GM23338 (cell line): ENCODE measurements around the gene H2AZ2. TPM values are rescaled to one million over a fixed set of nuclear protein-coding genes. Genes with fewer than 3 reads are reported as not detected.

Experiments
- ATAC-seq: fragments of 200-7000 bp; cut with Tn5 transposase; 3 replicates; pipeline ENCODE4 v1.9.1; 2020
- DNase-seq: peaks from one replicate; pipeline ENCODE4 v3.0.0-alpha.2; 2015; ENCODE audit warnings: low spot score
- H2AFZ ChIP-seq: fragments of 200-600 bp; sonication (generic); 2 replicates; pipeline ENCODE4 v1.8.0; 2016; ENCODE audit warnings: antibody characterized with exemption, mild to moderate bottlenecking, moderate library complexity
- H3F3A ChIP-seq: fragments of 200-600 bp; sonication (generic); replicated peaks from 2 replicates; pipeline ENCODE4 v1.8.0; 2017; ENCODE audit warnings: antibody characterized with exemption, mixed run types, low read depth
- H3K27ac ChIP-seq: fragments of 200-600 bp; sonication (generic); 2 replicates; pipeline ENCODE4 v1.6.1; 2016; ENCODE audit warnings: low read depth
- H3K27me3 ChIP-seq: fragments of 200-600 bp; sonication (generic); 2 replicates; pipeline ENCODE4 v1.8.0; 2016; ENCODE audit warnings: mild to moderate bottlenecking, mixed run types, moderate library complexity; ENCODE audit not compliant: insufficient read depth
- H3K36me3 ChIP-seq: fragments of 200-600 bp; sonication (generic); 2 replicates; pipeline ENCODE4 v1.8.0; 2016; ENCODE audit warnings: mild to moderate bottlenecking; ENCODE audit not compliant: insufficient read depth
- H3K4me1 ChIP-seq: fragments of 200-600 bp; sonication (generic); 2 replicates; pipeline ENCODE4 v1.8.0; 2016; ENCODE audit warnings: mild to moderate bottlenecking, moderate library complexity; ENCODE audit not compliant: insufficient read depth
- H3K4me2 ChIP-seq: fragments of 200-600 bp; sonication (generic); 2 replicates; pipeline ENCODE4 v1.7.1; 2017; ENCODE audit warnings: mixed run types
- H3K4me3 ChIP-seq: fragments of 200-600 bp; sonication (generic); 2 replicates; pipeline ENCODE4 v1.6.1; 2016; ENCODE audit warnings: mixed run types
- H3K79me2 ChIP-seq: fragments of 200-600 bp; sonication (generic); replicated peaks from 2 replicates; pipeline ENCODE4 v1.8.0; 2017; ENCODE audit warnings: mild to moderate bottlenecking; ENCODE audit not compliant: insufficient read depth
- H3K9me2 ChIP-seq: fragments of 200-600 bp; sonication (generic); 2 replicates; pipeline ENCODE4 v1.8.0; 2017; ENCODE audit not compliant: insufficient read depth
- H4K20me1 ChIP-seq: fragments of 200-600 bp; sonication (generic); replicated peaks from 2 replicates; pipeline ENCODE4 v1.8.0; 2017; ENCODE audit warnings: mild to moderate bottlenecking; ENCODE audit not compliant: insufficient read depth
- H3K27ac Mint-ChIP-seq: 2 replicates; pipeline ENCODE4 v1.8.0; 2020; ENCODE audit warnings: inconsistent platforms, mild to moderate bottlenecking, moderate library complexity, mixed read lengths
- H3K27me3 Mint-ChIP-seq: 3 replicates; pipeline ENCODE4 v1.8.0; 2022; ENCODE audit warnings: low read depth, mild to moderate bottlenecking, moderate library complexity, mixed read lengths, inconsistent platforms; ENCODE audit not compliant: insufficient read depth, poor library complexity
- H3K36me3 Mint-ChIP-seq: 3 replicates; pipeline ENCODE4 v1.8.0; 2021; ENCODE audit warnings: low read depth, mild to moderate bottlenecking, inconsistent platforms, moderate library complexity, mixed read lengths
- H3K4me1 Mint-ChIP-seq: 3 replicates; pipeline ENCODE4 v1.8.0; 2020; ENCODE audit warnings: mild to moderate bottlenecking, inconsistent platforms, mixed read lengths
- H3K4me3 Mint-ChIP-seq: 3 replicates; pipeline ENCODE4 v1.8.0; 2021; ENCODE audit warnings: moderate library complexity, mild to moderate bottlenecking, inconsistent platforms, mixed read lengths
- H3K9me3 Mint-ChIP-seq: 3 replicates; pipeline ENCODE4 v1.8.0; 2020; ENCODE audit warnings: moderate library complexity, mild to moderate bottlenecking, inconsistent platforms, mixed read lengths
- EZH2 ChIP-seq: fragments of 200-600 bp; sonication (generic); IDR thresholded peaks from one replicate; pipeline ENCODE4 v1.8.0; 2017; ENCODE audit warnings: antibody characterized with exemption, mild to moderate bottlenecking, low read depth; ENCODE audit not compliant: unreplicated experiment
- EZH2phosphoT487 ChIP-seq: fragments of 200-600 bp; sonication (generic); IDR thresholded peaks from one replicate; pipeline ENCODE4 v1.8.1; 2018; ENCODE audit warnings: antibody characterized with exemption; ENCODE audit not compliant: unreplicated experiment
- NANOG ChIP-seq: IDR thresholded peaks from 2 replicates; pipeline ENCODE4 v1.6.1; 2016; ENCODE audit warnings: antibody characterized with exemption, borderline replicate concordance
- ZNF331 ChIP-seq: fragments of 250-450 bp; sonication (Bioruptor Pico); IDR thresholded peaks from 2 replicates; pipeline ENCODE4 v1.5.0; 2020; ENCODE audit warnings: low read depth, mild to moderate bottlenecking, moderate library complexity
- polyA plus RNA-seq: library from polyadenylated mRNA; unstranded; fragments of >200 nt; fragmentation: Nextera tagmentation; extraction: Ambion mirVana; gene quantifications from 2 replicates; pipeline ENCODE4 v1.2.1, GENCODE V29; 2016
- total RNA-seq: library from RNA; depleted of rRNA; stranded (reverse); fragments of >200 nt; shearing (Covaris generic); gene quantifications from 2 replicates; pipeline ENCODE4 v1.2.3, GENCODE V29; 2014
- TF ChIP-seq, protein P1 (sequence below): fragments of 250-450 bp; sonication (Bioruptor Pico); IDR thresholded peaks from 2 replicates; pipeline ENCODE4 v1.5.0; 2020; ENCODE audit warnings: mild to moderate bottlenecking, moderate library complexity
- TF ChIP-seq, protein P2 (sequence below): IDR thresholded peaks from one replicate; pipeline ENCODE4 v1.6.1; 2018; ENCODE audit warnings: antibody characterized with exemption; ENCODE audit not compliant: unreplicated experiment

The H2AZ2 gene
- total and polyA plus RNA-seq, 2 experiments from 2014 or later = 215 to 390 TPM

DNA sequence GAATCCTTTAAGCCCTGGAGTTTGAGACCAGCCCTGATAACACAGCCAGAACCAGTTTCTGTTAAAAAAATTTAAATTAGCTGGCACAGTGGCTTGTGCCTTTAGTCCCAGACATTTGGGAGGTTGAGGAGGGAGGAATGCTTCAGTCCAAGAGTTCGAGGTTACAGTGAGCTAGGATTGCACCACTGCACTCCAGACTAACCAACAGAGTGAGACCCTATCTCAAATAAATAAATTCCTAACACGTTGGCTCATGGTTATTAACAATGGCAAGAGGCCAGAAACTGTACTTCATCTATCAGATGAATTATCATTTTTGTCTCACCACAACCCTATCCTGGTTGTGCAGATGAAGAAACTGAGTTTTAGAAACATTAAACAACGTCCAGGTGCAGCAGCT, 53.6 kb downstream of the H2AZ2 start (continued):
- TF ChIP-seq, protein P1, sequence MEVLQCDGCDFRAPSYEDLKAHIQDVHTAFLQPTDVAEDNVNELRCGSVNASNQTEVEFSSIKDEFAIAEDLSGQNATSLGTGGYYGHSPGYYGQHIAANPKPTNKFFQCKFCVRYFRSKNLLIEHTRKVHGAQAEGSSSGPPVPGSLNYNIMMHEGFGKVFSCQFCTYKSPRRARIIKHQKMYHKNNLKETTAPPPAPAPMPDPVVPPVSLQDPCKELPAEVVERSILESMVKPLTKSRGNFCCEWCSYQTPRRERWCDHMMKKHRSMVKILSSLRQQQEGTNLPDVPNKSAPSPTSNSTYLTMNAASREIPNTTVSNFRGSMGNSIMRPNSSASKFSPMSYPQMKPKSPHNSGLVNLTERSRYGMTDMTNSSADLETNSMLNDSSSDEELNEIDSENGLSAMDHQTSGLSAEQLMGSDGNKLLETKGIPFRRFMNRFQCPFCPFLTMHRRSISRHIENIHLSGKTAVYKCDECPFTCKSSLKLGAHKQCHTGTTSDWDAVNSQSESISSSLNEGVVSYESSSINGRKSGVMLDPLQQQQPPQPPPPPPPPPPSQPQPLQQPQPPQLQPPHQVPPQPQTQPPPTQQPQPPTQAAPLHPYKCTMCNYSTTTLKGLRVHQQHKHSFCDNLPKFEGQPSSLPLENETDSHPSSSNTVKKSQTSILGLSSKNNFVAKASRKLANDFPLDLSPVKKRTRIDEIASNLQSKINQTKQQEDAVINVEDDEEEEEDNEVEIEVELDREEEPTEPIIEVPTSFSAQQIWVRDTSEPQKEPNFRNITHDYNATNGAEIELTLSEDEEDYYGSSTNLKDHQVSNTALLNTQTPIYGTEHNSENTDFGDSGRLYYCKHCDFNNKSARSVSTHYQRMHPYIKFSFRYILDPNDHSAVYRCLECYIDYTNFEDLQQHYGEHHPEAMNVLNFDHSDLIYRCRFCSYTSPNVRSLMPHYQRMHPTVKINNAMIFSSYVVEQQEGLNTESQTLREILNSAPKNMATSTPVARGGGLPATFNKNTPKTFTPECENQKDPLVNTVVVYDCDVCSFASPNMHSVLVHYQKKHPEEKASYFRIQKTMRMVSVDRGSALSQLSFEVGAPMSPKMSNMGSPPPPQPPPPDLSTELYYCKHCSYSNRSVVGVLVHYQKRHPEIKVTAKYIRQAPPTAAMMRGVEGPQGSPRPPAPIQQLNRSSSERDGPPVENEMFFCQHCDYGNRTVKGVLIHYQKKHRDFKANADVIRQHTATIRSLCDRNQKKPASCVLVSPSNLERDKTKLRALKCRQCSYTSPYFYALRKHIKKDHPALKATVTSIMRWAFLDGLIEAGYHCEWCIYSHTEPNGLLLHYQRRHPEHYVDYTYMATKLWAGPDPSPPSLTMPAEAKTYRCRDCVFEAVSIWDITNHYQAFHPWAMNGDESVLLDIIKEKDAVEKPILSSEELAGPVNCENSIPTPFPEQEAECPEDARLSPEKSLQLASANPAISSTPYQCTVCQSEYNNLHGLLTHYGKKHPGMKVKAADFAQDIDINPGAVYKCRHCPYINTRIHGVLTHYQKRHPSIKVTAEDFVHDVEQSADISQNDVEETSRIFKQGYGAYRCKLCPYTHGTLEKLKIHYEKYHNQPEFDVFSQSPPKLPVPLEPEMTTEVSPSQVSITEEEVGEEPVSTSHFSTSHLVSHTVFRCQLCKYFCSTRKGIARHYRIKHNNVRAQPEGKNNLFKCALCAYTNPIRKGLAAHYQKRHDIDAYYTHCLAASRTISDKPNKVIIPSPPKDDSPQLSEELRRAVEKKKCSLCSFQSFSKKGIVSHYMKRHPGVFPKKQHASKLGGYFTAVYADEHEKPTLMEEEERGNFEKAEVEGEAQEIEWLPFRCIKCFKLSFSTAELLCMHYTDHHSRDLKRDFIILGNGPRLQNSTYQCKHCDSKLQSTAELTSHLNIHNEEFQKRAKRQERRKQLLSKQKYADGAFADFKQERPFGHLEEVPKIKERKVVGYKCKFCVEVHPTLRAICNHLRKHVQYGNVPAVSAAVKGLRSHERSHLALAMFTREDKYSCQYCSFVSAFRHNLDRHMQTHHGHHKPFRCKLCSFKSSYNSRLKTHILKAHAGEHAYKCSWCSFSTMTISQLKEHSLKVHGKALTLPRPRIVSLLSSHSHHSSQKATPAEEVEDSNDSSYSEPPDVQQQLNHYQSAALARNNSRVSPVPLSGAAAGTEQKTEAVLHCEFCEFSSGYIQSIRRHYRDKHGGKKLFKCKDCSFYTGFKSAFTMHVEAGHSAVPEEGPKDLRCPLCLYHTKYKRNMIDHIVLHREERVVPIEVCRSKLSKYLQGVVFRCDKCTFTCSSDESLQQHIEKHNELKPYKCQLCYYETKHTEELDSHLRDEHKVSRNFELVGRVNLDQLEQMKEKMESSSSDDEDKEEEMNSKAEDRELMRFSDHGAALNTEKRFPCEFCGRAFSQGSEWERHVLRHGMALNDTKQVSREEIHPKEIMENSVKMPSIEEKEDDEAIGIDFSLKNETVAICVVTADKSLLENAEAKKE (CRISPR knock-in tag) = no peak
- TF ChIP-seq EZH2 (no peak), NANOG (no peak), EZH2phosphoT487 (no peak), ZNF331 (CRISPR knock-in tag) (no peak)

DNA sequence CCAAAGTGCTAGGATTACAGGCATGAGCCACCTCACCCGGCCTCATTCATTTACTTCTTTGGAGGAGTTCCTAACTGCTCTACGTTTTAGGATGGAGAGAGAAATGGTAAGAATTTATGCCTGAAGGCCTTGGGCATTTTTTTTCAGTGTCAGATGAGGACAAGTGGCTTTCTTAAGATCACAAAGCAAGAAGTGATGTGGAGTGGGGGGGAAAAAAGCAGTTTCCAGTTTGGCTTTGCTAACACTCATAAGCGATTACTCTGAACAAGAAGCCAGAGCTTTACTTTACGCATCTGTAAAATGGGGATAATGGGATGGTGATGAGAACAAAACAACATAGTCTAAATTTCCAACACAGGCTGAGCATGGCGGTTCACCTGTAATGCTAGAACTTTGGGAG, 54.0 kb downstream of the H2AZ2 start:
- Mint-ChIP-seq H3K27me3 (peaks cover 20% of the 10 kb centered on the region), H3K4me3 (peak overlapping the region; percentile 30; the same call in 1 of the 3 replicates), H3K36me3 (peaks cover 20% of the 10 kb centered on the region), H3K4me1 (peaks cover 5% of the 10 kb centered on the region; the same call in 1 of the 3 replicates), H3K9me3 (peaks cover 3% of the 10 kb centered on the region; the same call in 1 of the 3 replicates), H3K27ac (no peak overlapping the region)
- DNase-seq = no peak
- H3K79me2 ChIP-seq = peaks cover 39% of the 10 kb centered on the region
- H3K4me3 ChIP-seq = no peak overlapping the region
- no peak for ATAC-seq
- peaks cover 14% of the 10 kb centered on the region for H4K20me1 ChIP-seq
- H3K36me3 ChIP-seq = peaks cover 12% of the 10 kb centered on the region; the same call in 1 of the 2 replicates
- H3K27me3 ChIP-seq = no peaks in the 10 kb centered on the region
- no peaks in the 10 kb centered on the region for H3K9me2 ChIP-seq
- H3K4me2 ChIP-seq = no peak overlapping the region
- peaks cover 12% of the 10 kb centered on the region for H3K4me1 ChIP-seq
- no peak overlapping the region for H3K27ac ChIP-seq
- peaks cover 19% of the 10 kb centered on the region for H3F3A ChIP-seq
- H2AFZ ChIP-seq = no peak overlapping the region
- TF ChIP-seq EZH2 = no peak
- no peak for TF ChIP-seq ZNF331 (CRISPR knock-in tag)
- TF ChIP-seq, protein P2, sequence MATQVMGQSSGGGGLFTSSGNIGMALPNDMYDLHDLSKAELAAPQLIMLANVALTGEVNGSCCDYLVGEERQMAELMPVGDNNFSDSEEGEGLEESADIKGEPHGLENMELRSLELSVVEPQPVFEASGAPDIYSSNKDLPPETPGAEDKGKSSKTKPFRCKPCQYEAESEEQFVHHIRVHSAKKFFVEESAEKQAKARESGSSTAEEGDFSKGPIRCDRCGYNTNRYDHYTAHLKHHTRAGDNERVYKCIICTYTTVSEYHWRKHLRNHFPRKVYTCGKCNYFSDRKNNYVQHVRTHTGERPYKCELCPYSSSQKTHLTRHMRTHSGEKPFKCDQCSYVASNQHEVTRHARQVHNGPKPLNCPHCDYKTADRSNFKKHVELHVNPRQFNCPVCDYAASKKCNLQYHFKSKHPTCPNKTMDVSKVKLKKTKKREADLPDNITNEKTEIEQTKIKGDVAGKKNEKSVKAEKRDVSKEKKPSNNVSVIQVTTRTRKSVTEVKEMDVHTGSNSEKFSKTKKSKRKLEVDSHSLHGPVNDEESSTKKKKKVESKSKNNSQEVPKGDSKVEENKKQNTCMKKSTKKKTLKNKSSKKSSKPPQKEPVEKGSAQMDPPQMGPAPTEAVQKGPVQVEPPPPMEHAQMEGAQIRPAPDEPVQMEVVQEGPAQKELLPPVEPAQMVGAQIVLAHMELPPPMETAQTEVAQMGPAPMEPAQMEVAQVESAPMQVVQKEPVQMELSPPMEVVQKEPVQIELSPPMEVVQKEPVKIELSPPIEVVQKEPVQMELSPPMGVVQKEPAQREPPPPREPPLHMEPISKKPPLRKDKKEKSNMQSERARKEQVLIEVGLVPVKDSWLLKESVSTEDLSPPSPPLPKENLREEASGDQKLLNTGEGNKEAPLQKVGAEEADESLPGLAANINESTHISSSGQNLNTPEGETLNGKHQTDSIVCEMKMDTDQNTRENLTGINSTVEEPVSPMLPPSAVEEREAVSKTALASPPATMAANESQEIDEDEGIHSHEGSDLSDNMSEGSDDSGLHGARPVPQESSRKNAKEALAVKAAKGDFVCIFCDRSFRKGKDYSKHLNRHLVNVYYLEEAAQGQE = no peak
